SU-DHL-6 (cell line): ENCODE measurements around the gene LEMD2.

ENCODE experiments used
- EZH2phosphoT487 ChIP-seq: fragments of 200-600 bp; sonication (generic), shearing (Covaris generic); conservative IDR thresholded peaks from 2 replicates; pipeline ENCODE4 v1.6.1; 2018; ENCODE audit warnings: mild to moderate bottlenecking, antibody characterized with exemption, low read length, moderate library complexity, mixed read lengths
- TF ChIP-seq, protein P1 (sequence below): fragments of 200-600 bp; sonication (generic); IDR thresholded peaks from one replicate; pipeline ENCODE4 v1.5.1; 2017; ENCODE audit warnings: antibody characterized with exemption, mild to moderate bottlenecking, low read length, moderate library complexity; ENCODE audit not compliant: insufficient read depth, poor library complexity, severe bottlenecking

- TF ChIP-seq, protein P1, sequence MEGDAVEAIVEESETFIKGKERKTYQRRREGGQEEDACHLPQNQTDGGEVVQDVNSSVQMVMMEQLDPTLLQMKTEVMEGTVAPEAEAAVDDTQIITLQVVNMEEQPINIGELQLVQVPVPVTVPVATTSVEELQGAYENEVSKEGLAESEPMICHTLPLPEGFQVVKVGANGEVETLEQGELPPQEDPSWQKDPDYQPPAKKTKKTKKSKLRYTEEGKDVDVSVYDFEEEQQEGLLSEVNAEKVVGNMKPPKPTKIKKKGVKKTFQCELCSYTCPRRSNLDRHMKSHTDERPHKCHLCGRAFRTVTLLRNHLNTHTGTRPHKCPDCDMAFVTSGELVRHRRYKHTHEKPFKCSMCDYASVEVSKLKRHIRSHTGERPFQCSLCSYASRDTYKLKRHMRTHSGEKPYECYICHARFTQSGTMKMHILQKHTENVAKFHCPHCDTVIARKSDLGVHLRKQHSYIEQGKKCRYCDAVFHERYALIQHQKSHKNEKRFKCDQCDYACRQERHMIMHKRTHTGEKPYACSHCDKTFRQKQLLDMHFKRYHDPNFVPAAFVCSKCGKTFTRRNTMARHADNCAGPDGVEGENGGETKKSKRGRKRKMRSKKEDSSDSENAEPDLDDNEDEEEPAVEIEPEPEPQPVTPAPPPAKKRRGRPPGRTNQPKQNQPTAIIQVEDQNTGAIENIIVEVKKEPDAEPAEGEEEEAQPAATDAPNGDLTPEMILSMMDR = no peak
- TF ChIP-seq EZH2phosphoT487 = no peak
These were observed 9.5 kb upstream of the LEMD2 start for GRCh38 chr6:33798343-33798848.
